GM18519 (cell line): ENCODE measurements around the gene ISLR2.

Experiments
- ATAC-seq: cut with Tn5 transposase; IDR thresholded peaks from one replicate; pipeline ENCODE4 v1.9.1; 2021; ENCODE audit warnings: mild to moderate bottlenecking, moderate library complexity; ENCODE audit not compliant: unreplicated experiment, low FRiP score

The ISLR2 gene

GRCh38 chr15:74127954-74128784, 2.2 kb upstream of the ISLR2 start:
- ATAC-seq, result no peak

DNA sequence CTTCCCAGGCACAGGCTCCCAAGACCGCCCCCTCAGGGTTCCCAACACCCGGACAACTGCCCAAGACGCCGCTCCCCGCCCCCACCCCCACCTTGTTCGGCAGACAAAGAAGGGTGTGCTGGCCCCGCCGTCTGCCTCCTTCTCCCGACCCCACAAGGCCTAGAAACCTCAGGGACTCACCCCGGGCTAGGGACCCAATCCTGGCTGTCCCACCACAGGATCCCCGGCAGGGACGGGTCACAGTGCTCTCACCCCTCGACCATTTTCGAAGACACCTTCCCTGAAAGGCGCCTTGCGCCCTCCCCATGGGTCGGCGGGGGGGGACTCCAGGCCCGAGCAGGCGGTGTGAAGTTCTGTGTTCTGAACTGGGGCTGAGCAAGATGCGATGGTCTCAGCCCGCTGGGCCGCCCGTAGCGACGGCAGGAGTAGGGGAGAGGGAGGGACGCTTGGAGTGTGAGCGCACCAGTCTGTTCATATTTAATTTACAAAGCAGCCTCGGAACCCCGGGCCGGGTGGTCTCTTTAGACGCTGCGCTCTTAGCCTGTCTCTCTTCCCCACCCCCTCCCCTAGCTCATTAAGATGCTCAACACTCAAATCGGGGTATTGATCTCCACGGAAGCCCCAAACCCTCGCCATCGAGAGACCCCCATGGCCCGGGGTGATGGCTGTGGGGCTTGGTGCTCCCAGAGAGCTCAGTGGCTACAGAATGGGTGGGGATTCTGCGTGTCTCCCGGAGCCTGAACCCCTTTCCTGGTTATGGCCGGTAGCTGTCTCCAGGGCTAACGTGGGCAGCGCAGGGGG, 1.4 kb upstream of the ISLR2 start:
- ATAC-seq, result no peak

DNA sequence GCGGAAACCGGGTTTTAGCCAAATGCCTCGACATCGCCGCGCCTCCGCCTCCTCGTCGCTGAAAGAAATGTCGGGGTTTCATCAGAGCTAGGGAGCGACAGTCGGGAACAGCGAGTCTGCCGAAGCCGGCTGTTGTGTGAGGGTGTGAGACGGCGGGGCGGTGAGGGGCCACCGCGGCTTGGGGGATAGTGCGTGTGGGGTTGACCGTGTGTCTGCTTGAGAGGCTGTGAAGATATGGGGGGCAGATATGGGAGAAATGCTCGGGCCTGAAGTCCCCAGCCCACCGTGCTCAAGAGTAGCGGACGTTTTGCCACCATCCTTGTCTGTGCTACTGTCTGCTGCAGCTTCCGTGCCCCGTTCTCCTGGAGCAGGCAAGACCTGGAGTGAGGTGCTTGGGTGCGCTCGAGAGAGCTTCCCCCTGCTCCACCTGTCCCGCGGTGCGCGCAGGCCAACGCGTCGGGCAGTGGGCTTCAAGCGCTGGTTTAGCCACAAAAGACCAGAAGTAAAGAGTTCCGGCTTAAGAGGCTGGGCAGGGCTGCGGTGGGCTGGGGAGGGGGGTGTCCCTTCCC, 716 bp upstream of the ISLR2 start:
- no peak for ATAC-seq

DNA sequence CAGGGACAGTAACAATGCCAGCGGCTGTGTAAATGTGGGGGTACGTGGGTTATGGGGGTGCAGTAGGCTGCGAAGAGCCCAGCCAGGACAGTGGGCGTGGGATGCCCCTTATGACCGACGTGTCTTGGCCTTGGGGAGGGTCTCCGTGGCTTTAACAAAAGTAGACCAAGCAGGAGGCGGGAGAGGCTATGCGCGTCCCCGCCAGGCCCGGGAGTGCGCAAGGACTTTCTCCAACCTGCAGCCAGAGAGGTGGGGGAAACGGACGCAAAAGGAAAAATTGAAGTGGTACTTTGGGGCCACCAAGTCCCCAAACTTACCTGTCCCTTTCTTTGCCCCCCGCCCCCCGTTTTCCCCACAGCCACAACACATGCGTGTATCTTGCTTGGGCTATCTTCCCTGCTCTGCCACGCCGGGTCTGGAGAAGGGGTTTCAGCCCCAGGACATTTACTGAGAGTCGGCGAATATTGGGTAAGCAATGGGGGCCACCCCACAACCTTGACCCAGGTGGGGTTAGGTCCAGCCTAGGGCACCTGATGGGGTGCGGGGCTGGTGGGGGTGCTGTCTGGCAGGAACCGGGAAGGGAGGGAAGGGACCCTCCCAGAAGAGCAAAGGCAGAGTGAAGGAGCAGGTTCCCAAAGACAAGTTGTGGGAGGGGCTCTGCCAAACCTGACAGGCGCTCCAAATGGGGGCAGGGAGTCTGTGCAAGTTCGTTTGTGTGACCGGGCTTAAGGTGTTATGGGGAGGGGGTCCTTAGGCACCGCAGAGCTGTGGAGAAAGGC, 652 bp downstream of the ISLR2 start:
- ATAC-seq, result no peak

DNA sequence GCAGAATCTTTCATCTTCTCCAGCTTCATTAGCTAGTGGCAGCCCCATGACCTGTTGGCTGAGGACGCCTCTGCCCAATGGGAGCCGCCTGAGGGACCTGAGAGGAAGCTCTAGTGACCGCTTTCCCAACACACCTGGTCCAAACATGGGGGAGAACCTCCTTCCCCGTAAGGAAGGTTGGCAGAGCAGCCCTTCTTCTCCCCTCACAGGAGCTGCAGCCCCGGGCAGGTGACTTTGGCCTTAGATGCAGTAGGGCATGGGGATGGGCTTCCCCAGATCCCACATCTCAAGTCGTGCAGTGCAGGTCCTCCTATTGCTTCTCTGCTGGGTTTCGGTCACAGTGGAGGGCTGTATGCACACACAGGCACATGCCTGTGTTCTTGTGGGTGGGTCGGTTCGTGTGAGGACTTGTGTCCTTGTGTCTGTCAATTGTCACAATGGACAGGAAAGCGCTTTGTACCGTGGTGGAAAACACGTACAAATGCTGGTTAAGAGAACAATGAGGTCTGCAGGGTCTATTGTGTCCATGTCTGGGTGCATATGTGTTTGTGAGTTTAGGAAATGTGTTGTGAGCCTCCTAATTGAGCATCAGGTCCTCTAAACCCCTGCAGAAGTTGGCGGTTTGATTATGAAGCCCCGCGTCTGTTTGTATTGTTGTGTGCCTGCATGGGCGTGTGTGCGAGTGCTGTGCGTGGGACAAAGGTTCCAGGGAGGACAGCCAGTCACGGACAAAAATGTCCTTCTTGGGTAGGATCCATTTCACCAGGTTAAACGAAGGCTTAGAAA, 1.4 kb downstream of the ISLR2 start:
- no peak for ATAC-seq

DNA sequence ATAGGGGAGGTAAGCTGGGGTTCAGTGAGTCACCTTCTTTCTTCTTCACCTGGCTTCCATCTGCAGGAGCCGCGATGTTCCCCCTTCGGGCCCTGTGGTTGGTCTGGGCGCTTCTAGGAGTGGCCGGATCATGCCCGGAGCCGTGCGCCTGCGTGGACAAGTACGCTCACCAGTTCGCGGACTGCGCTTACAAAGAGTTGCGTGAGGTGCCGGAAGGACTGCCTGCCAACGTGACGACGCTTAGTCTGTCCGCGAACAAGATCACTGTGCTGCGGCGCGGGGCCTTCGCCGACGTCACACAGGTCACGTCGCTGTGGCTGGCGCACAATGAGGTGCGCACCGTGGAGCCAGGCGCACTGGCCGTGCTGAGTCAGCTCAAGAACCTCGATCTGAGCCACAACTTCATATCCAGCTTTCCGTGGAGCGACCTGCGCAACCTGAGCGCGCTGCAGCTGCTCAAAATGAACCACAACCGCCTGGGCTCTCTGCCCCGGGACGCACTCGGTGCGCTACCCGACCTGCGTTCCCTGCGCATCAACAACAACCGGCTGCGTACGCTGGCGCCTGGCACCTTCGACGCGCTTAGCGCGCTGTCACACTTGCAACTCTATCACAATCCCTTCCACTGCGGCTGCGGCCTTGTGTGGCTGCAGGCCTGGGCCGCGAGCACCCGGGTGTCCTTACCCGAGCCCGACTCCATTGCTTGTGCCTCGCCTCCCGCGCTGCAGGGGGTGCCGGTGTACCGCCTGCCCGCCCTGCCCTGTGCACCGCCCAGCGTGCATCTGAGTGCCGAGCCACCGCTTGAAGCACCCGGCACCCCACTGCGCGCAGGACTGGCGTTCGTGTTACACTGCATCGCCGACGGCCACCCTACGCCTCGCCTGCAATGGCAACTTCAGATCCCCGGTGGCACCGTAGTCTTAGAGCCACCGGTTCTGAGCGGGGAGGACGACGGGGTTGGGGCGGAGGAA, 2.6 kb downstream of the ISLR2 start:
- no peak for ATAC-seq

DNA sequence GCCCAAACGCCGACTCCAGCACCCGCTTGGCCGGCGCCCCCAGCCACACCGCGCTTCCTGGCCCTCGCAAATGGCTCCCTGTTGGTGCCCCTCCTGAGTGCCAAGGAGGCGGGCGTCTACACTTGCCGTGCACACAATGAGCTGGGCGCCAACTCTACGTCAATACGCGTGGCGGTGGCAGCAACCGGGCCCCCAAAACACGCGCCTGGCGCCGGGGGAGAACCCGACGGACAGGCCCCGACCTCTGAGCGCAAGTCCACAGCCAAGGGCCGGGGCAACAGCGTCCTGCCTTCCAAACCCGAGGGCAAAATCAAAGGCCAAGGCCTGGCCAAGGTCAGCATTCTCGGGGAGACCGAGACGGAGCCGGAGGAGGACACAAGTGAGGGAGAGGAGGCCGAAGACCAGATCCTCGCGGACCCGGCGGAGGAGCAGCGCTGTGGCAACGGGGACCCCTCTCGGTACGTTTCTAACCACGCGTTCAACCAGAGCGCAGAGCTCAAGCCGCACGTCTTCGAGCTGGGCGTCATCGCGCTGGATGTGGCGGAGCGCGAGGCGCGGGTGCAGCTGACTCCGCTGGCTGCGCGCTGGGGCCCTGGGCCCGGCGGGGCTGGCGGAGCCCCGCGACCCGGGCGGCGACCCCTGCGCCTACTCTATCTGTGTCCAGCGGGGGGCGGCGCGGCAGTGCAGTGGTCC, 3.5 kb downstream of the ISLR2 start:
- no peak for ATAC-seq

DNA sequence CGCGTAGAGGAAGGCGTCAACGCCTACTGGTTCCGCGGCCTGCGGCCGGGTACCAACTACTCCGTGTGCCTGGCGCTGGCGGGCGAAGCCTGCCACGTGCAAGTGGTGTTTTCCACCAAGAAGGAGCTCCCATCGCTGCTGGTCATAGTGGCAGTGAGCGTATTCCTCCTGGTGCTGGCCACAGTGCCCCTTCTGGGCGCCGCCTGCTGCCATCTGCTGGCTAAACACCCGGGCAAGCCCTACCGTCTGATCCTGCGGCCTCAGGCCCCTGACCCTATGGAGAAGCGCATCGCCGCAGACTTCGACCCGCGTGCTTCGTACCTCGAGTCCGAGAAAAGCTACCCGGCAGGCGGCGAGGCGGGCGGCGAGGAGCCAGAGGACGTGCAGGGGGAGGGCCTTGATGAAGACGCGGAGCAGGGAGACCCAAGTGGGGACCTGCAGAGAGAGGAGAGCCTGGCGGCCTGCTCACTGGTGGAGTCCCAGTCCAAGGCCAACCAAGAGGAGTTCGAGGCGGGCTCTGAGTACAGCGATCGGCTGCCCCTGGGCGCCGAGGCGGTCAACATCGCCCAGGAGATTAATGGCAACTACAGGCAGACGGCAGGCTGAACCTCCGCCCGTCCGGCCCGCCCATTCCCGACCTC, 4.1 kb downstream of the ISLR2 start:
- no peak for ATAC-seq

- no peak for ATAC-seq
Measured at GRCh38 chr15:74135041-74135565, 4.7 kb downstream of the ISLR2 start.

DNA sequence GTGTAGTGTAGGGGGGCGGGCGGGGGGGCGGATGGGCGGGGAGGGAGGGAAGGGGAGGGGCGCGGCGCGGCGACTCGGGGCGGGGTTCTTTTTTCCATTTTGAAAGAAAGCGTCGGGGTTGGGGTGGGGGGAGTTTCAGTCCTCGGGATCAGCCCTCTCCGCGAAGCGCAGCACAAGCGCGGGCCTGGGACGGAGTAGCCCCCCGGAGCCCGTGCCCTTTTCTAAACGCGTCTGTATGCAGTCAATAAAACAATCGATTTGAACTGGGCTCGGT, 6.1 kb downstream of the ISLR2 start:
- ATAC-seq, result no peak

- no peak for ATAC-seq
Measured at GRCh38 chr15:74136814-74137536, 6.6 kb downstream of the ISLR2 start.

DNA sequence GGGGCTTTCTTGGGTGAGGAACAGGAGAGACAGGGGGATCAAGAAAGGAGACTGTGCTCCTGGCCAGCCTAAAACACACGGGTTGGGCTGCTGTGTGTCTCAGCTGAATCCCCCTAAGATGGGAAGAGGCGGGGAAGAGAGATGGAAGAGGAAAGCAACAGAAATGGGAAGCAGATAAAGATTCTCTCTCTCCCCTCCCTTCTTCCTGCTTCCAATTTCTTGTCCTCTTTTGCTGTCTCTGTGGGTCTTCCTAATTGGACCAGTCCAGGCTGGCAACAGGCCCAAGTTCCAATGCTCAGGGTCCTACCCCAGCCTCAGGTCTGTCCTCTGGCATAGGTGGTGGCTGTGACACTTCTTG, 7.1 kb downstream of the ISLR2 start:
- no peak for ATAC-seq

DNA sequence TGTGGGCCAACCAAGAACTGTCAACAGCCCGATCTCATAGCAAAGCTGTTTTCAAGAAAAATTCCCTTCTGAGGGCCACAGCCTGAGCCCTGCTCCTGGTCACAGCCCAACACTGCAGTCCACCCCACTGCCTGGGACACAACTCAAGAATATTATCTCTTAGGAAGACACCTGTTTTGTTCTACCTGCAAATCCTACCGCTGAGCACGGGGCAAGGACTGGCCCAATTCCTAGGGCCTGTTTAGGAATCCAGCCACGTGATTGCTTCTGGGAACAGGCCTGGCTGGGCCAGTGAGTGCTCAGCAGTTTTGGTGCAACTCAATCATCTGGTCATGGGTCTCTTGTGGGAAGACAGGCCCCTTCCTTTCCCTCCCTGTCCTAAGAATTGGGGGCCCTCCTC, 8.3 kb downstream of the ISLR2 start:
- ATAC-seq, result no peak

DNA sequence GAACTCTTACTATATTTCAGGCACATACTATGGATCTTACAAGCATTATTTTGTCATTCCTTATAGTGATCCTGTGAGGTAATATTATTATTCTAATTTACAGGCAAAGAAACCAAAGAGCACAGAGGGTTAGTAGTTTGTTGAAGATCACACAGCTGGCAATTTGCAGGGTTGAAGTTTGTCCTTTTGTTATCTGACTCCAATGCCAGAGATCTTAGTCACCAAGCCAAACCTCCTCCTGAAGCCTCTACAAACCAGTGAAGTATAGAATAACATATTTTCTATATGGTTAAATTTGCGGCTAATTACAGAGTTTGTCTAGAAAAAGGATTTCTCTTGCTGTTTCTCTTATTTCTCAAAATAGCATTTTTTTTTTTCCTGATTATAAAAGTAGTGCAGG, 11.2 kb downstream of the ISLR2 start:
- ATAC-seq, result no peak

DNA sequence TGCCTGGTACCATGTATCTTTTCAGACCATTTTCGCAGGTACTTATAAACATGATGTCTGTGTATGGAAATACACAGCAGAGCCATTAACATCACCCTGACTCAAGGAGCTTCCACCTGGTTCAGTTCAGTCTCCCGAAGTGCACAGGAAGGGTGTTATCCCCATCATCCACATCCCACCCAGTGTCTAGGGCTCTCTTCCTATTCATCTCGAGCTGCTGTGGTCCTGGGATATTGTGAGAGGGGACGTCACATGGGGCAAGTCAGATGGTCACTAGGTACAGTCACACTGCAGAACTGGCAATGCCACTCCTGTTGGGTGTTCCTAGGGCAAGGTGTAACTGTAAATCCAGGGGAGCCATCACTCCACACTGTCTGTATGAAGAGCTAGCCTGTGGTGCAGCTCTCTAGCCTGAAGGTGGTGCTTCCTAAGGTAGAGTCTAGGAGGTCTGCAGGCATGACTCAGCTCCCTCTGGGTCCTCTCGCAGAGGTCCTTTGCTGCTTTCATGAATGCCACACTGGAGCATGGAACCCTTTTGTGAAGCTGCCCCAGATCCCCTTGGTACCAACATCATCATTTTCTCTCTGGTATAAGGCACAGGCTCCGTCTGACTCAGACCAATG, 13.9 kb downstream of the ISLR2 start:
- no peak for ATAC-seq

DNA sequence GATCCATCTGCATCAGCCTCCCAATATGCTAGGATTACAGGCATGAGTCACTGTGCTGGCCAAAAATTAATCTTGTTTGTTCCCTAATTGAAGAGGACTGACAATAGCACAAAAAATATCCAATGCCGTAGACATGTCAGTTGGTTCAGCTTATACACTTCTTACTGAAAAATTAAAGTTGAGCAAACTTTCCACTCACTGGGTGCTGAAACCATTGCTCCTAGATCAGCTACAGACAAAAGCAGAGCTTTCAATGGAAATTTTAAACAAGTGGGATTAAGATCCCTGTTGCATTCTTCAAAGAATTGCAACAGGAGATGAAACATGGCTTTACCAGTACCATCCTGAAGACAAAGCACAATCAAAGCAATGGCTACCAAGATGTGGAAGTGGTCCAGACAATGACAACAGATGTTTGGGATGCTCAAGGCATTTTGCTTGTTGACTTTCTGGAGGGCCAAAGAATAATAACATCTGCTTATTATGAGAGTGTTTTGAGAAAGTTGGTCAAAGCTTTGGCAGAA, 16.0 kb downstream of the ISLR2 start:
- ATAC-seq, result no peak

DNA sequence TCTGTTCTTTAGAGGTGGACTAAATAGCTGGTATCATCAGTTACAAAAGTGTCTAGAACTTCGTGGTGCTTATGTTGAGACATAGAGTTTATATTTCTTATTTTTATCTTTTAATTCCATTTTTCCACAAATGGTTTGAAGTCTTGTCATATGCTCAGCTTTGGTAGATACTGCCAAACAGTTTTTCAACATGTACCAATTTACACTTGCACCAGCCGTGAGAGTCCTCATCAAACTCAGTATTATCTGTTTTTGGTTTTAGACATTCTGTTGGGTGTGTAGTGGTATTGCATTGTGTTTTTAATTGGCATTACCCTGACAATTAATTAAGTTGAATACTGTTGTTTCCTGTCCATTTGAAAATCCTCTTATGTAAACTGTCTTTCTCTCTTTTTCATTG, 16.7 kb downstream of the ISLR2 start:
- no peak for ATAC-seq
